LHCN-M2 (cell line): ENCODE measurements around the gene EXOSC5. TPM values are rescaled to one million over a fixed set of nuclear protein-coding genes. Genes with fewer than 3 reads are reported as not detected.
A peak's percentile ranks its signal among the peaks of the same experiment; 100 is the strongest.
"Not testable (repeated sequence)": the region's sequence is repeated elsewhere in the genome, so short reads cannot be mapped to it uniquely, and the experiment has no call there.

Source experiments
- DNase-seq: peaks from one replicate; pipeline ENCODE4 v3.0.0-alpha.2; 2012; ENCODE audit warnings: low read depth
- total RNA-seq: library from RNA; depleted of rRNA; stranded (reverse); fragments of >200 nt; gene quantifications from 2 replicates; pipeline ENCODE4 v1.2.3, GENCODE V29; 2014

The EXOSC5 gene
- total RNA-seq, 1 experiment from 2014 or later: 28.6 TPM

GRCh38 chr19:41371119-41371518, 26.0 kb downstream of the EXOSC5 start:
- DNase-seq: not testable (repeated sequence)

DNA sequence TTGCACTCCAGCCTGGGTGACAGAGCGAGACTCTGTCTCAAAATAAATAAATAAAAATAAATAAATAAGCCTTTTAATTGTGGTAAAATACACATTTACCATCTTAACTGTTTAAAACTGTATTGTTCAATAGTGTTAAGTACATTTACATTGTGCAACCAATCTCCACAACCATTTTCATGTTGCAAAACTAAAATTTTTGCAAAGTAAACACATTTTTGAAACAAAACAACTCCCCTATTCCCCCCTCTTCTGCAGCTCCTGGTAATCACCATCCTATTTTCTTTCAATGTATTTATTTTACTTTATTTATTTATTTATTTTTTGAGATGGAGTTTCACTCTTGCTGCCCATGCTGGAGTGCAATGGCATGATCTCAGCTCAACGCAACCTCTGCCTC, 27.4 kb downstream of the EXOSC5 start:
- no peak for DNase-seq

GRCh38 chr19:41367848-41368301, 29.3 kb downstream of the EXOSC5 start:
- DNase-seq: peak; percentile 72

- DNase-seq: no peak
Observed at GRCh38 chr19:41366089-41366488, 31.1 kb downstream of the EXOSC5 start.

DNA sequence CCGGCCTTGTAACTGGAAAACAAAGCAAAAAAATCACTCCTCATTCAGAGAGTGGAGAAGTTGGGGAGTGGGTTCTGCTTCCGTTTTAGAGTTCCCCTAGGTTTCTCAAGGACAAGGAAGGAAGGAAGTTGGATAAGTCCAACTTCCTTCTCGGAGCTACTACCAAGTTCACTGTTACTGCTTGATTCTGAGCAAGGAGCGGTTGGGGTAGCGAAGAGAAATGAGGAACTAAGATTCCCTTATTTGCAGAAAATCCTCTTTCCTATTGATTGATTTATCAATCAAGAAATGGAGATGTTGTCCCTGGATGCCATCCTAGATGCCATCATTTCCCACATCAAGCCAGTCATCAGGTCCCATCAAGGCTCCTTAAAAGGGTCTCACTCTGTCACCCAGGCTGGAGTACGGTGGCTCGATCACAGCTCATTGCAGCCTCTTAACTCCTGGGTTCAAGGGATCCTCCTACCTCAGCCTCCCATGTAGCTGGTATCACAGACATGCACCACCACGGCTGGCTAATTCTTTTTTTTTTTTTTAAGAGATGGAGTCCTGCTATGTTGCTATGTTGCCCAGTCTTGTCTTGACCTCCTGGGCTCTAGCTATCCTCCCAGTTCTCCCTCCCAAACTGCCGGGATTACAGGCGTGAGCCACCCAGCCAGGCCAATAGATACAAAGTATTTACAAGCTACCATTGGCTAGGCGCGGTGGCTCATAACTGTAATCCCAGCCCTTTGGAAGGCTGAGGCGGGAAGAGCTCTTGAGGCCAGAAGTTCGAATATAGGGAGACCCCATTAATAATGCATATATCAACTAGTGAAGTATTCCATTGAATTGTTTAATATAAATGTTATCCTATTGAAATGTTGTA, 32.4 kb downstream of the EXOSC5 start:
- DNase-seq: no peak

DNA sequence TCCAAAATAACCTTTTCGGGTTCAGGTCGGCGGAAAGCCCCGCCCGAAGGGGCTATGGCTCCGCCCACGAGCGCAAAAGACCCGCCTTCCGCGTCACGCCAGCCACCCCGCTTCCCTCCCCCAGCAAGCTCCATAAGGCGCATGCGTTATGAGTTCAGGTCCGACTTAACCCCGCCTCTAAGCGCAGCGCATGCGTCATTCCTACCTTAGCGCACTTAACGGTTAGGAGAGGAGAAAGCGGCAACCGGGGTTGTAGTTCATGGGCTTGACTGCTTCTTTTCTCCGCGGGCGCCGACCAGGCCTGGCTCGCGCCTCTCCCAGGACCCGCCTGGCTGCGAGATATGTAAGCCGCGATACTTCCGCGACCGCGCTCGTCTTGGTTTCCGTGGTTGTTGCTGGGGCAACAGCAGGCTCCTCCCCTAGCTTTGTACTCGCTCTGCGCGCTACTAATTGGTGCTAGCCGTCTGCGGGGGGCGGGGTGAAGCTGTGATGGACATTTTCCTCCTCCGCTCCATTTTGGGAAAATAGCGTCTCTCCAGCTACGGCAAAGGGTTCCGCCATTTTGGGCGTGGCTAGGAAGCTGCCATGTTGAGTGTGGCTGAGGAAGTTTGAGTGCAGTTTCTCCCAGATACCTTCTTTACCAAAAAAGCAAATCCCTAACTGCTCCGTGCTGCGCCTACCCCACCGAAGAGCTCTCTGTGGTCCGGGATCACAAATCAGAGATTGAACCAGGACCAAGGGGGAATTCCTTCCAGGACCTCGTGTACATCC, 33.2 kb downstream of the EXOSC5 start, which contains the start of gene B9D2:
B9D2 (minus strand) TSS at position 397 of the 771 bp plus-strand sequence. CDS start 630 bp downstream, outside the sequence.
- DNase-seq: peak; percentile 98

DNA sequence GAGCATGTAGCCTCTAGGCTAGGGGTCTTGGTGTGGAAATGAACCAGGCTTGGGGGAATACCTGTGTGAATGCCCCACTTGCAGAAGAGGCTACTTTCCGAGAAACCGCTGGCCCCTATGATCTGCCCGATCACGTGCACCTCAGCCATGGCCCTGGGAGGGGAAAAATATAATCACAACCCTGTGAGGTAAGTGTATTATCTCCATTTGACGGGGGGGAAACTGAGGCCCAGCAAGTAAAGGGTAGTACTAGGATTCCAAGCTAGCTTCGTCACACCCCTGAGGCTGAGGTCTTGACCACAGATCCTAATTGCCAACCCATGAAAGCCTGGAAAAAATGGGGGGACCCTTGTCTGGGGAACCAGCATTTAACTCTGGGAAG, 33.8 kb downstream of the EXOSC5 start:
- DNase-seq: no peak

GRCh38 chr19:41362143-41362847, 34.9 kb downstream of the EXOSC5 start:
- no peak for DNase-seq

- DNase-seq: no peak
Observed at GRCh38 chr19:41359741-41360140, 37.4 kb downstream of the EXOSC5 start.

GRCh38 chr19:41357746-41358145, 39.4 kb downstream of the EXOSC5 start:
- DNase-seq: no peak

- DNase-seq: no peak
Observed at GRCh38 chr19:41356984-41357739, 40.0 kb downstream of the EXOSC5 start.

DNA sequence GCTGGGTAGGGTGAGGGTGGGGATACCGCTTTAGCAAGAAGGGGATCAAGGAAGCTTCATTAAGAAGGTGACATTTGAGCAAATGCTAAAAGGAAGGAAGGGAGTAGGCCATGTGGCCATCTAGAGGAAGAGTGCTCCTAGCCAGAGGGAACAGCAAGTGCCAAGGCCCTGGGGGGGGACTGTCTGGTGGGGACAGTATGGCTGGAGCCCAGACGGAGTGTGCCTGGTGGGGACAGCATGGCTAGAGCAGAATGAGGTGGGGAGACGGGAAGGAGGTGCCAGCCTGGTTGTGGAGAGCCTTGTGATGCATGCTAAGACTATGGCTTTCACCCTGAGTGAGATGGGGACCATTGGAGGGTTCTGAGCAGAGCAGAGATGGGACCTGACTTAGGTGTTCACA, 41.4 kb downstream of the EXOSC5 start:
- no peak for DNase-seq

- no peak for DNase-seq
Observed at GRCh38 chr19:41355035-41355434, 42.1 kb downstream of the EXOSC5 start.

- DNase-seq: no peak
Observed at GRCh38 chr19:41354343-41354953, 42.7 kb downstream of the EXOSC5 start.

GRCh38 chr19:41353466-41354342, 43.5 kb downstream of the EXOSC5 start, which contains the start of gene TGFB1:
TSS of gene TGFB1 (minus strand) at chr19:41353922. CDS start at chr19:41353044, 878 bp downstream.
- DNase-seq: peak; percentile 78

GRCh38 chr19:41352609-41353465, 44.3 kb downstream of the EXOSC5 start:
- DNase-seq: peak; percentile 46

GRCh38 chr19:41352279-41352608, 44.9 kb downstream of the EXOSC5 start:
- no peak for DNase-seq

DNA sequence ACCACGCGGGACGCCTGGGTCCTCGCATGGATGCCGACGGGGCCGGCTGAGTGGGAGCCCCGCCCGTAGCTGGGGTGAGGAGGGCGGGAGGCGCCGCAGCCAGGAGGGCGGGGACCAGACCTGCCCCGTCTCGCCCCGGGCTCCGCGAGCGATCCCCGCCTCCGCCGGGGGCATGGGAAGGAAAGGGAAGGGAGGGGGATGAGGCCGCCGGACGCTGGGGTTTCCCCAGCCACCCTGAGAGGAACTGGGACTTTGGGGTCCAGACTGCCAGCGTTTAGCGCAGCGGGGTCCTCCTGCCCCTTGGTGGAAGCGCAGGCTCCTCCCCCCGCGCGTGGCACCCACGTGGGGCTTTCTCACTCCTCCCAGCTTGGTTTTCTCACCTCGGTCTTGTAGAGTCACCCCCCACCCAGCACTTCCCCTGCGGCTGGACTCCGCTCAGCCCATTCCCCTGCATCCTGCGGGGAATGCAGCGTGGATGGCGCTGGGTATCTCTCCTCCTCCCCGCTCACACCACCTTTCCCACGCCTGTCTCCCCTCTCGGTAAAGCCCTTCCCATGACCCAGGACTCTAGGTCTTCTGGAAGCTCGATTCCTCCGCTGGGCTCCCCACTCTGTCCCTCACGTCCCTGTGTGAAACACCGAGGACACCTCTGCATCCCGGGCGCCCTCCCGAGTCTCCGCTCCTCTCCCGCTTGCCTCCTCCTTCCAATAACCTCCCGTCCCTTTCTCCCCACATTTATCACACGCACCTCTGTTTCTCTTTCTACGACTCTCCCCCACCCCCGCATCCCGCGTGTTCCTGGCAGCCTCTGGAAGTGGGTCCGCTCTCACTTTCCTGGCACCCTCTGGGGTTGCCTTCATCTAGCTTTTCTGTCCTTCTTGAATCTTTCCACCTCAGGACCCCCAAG, 45.6 kb downstream of the EXOSC5 start:
- DNase-seq: no peak
